HEK293 (cell line): ENCODE measurements around the gene DPYSL4.
"Not testable (repeated sequence)": the region's sequence is repeated elsewhere in the genome, so short reads cannot be mapped to it uniquely, and the experiment has no call there.

Experiments
- CTCF ChIA-PET: fragments of 350-600 bp; formaldehyde crosslinking; extraction: SDS; loops from one replicate; lab custom pipeline; 2021; ENCODE audit warnings: antibody characterized with exemption; lab: Yijun Ruan, JAX
- POLR2A ChIA-PET: fragments of 300-600 bp; formaldehyde crosslinking; extraction: SDS; loops from one replicate; lab custom pipeline; 2020; ENCODE audit warnings: antibody characterized with exemption, inconsistent platforms; lab: Yijun Ruan, JAX
- H3K27ac ChIP-seq: fragments of 200-500 bp; sonication (Bioruptor generic); 2 replicates; pipeline ENCODE4 v1.5.1; 2014; ENCODE audit warnings: low read depth, low read length, control low read depth, inconsistent platforms; ENCODE audit errors: extremely low read depth
- H3K36me3 ChIP-seq, 2 experiments: fragments of 200-500 bp in 1 of 2; sonication (Bioruptor generic) in 1 of 2; 1 replicate in 1 of 2; 2 replicates in 1 of 2; pipeline ENCODE4 v1.5.1; 2014 to 2017; ENCODE audit warnings: inconsistent platforms in 2 of 2, low read length in 2 of 2; ENCODE audit not compliant: control insufficient read depth in 2 of 2, insufficient read depth in 1 of 2
- H3K4me1 ChIP-seq: fragments of 200-500 bp; sonication (Bioruptor generic); 2 replicates; pipeline ENCODE4 v1.5.1; 2014; ENCODE audit warnings: mild to moderate bottlenecking, low read length, inconsistent platforms; ENCODE audit not compliant: control insufficient read depth, insufficient read depth
- H3K4me3 ChIP-seq: 2 replicates; pipeline ENCODE4 v1.5.1; 2011; ENCODE audit warnings: low read depth, mild to moderate bottlenecking, control low read depth, low read length, moderate library complexity
- H3K9me3 ChIP-seq: fragments of 200-500 bp; sonication (Bioruptor generic); 2 replicates; pipeline ENCODE4 v1.5.1; 2014; ENCODE audit warnings: low read depth, low read length, inconsistent platforms; ENCODE audit not compliant: control insufficient read depth, insufficient read depth
- GFI1B ChIP-seq: fragments of 450-650 bp; formaldehyde crosslinking; IDR thresholded peaks from 2 replicates; pipeline ENCODE4 v1.5.1; 2016; ENCODE audit warnings: missing biosample characterization, missing genetic modification characterization
- HOXA7 ChIP-seq: sonication (generic); formaldehyde crosslinking; IDR thresholded peaks from 2 replicates; pipeline ENCODE4 v1.8.1; 2022; ENCODE audit warnings: missing genetic modification reagents, borderline replicate concordance
- HOXC10 ChIP-seq: sonication (generic); formaldehyde crosslinking; IDR thresholded peaks from 2 replicates; pipeline ENCODE4 v1.8.1; 2023; ENCODE audit warnings: mild to moderate bottlenecking, missing genetic modification reagents
- MYNN ChIP-seq: fragments of 450-650 bp; formaldehyde crosslinking; IDR thresholded peaks from 2 replicates; pipeline ENCODE4 v1.5.1; 2016; ENCODE audit warnings: missing biosample characterization, missing genetic modification characterization, borderline replicate concordance
- REPIN1 ChIP-seq: fragments of 450-650 bp; formaldehyde crosslinking; IDR thresholded peaks from 2 replicates; pipeline ENCODE4 v1.5.1; 2017; ENCODE audit warnings: missing biosample characterization, missing genetic modification characterization, low read depth
- ZNF16 ChIP-seq: fragments of 450-650 bp; formaldehyde crosslinking; IDR thresholded peaks from 2 replicates; pipeline ENCODE4 v1.5.1; 2016; ENCODE audit warnings: low read depth, missing biosample characterization, missing genetic modification characterization
- ZNF292 ChIP-seq: fragments of 450-650 bp; formaldehyde crosslinking; IDR thresholded peaks from 2 replicates; pipeline ENCODE4 v1.5.1; 2016; ENCODE audit warnings: low read depth, missing biosample characterization, missing genetic modification characterization, borderline replicate concordance
- ZNF324 ChIP-seq: fragments of 450-650 bp; formaldehyde crosslinking; IDR thresholded peaks from 2 replicates; pipeline ENCODE4 v1.5.1; 2016; ENCODE audit warnings: missing biosample characterization, missing genetic modification characterization
- ZNF350 ChIP-seq: fragments of 450-650 bp; formaldehyde crosslinking; IDR thresholded peaks from 2 replicates; pipeline ENCODE4 v1.5.0; 2017; ENCODE audit warnings: missing biosample characterization, mild to moderate bottlenecking, missing genetic modification characterization
- ZNF404 ChIP-seq: fragments of 450-650 bp; formaldehyde crosslinking; IDR thresholded peaks from 2 replicates; pipeline ENCODE4 v1.5.1; 2017; ENCODE audit warnings: missing biosample characterization, missing genetic modification characterization
- ZNF514 ChIP-seq: fragments of 450-650 bp; formaldehyde crosslinking; IDR thresholded peaks from 2 replicates; pipeline ENCODE4 v1.5.1; 2016; ENCODE audit warnings: missing biosample characterization, missing genetic modification characterization
- ZNF530 ChIP-seq: fragments of 450-650 bp; formaldehyde crosslinking; IDR thresholded peaks from 2 replicates; pipeline ENCODE4 v1.5.1; 2016; ENCODE audit warnings: low read depth, missing biosample characterization, missing genetic modification characterization
- ZNF555 ChIP-seq: fragments of 450-650 bp; formaldehyde crosslinking; conservative IDR thresholded peaks from 2 replicates; pipeline ENCODE4 v1.5.1; 2017; ENCODE audit warnings: missing biosample characterization, mild to moderate bottlenecking, missing genetic modification characterization, inconsistent platforms
- ZNF558 ChIP-seq: fragments of 450-650 bp; formaldehyde crosslinking; IDR thresholded peaks from 2 replicates; pipeline ENCODE4 v1.5.1; 2016; ENCODE audit warnings: missing biosample characterization, missing genetic modification characterization
- ZNF585B ChIP-seq: fragments of 450-650 bp; formaldehyde crosslinking; IDR thresholded peaks from 2 replicates; pipeline ENCODE4 v1.5.1; 2016; ENCODE audit warnings: missing biosample characterization, missing genetic modification characterization
- ZNF626 ChIP-seq: fragments of 450-650 bp; sonication (Bioruptor Pico); formaldehyde crosslinking; IDR thresholded peaks from 2 replicates; pipeline ENCODE4 v1.5.1; 2018; ENCODE audit warnings: missing biosample characterization, missing genetic modification characterization, inconsistent platforms
- ZNF660 ChIP-seq: fragments of 450-650 bp; IDR thresholded peaks from 2 replicates; pipeline ENCODE4 v1.5.1; 2018; ENCODE audit warnings: missing biosample characterization, mild to moderate bottlenecking, missing genetic modification characterization
- ZNF677 ChIP-seq: fragments of 450-650 bp; IDR thresholded peaks from 2 replicates; pipeline ENCODE4 v1.5.0; 2018; ENCODE audit warnings: missing biosample characterization, mild to moderate bottlenecking, missing genetic modification characterization, moderate library complexity
- ZNF76 ChIP-seq: fragments of 450-650 bp; formaldehyde crosslinking; IDR thresholded peaks from 2 replicates; pipeline ENCODE4; 2016; ENCODE audit warnings: low read depth, missing biosample characterization, missing genetic modification characterization, borderline replicate concordance
- ZNF776 ChIP-seq: fragments of 450-650 bp; formaldehyde crosslinking; IDR thresholded peaks from 2 replicates; pipeline ENCODE4 v1.5.0; 2017; ENCODE audit warnings: missing biosample characterization, missing genetic modification characterization, borderline replicate concordance
- ZNF777 ChIP-seq: fragments of 450-650 bp; formaldehyde crosslinking; IDR thresholded peaks from 2 replicates; pipeline ENCODE4 v1.5.1; 2017; ENCODE audit warnings: missing biosample characterization, missing genetic modification characterization, borderline replicate concordance
- ZSCAN16 ChIP-seq: fragments of 450-650 bp; formaldehyde crosslinking; IDR thresholded peaks from 2 replicates; pipeline ENCODE4 v1.5.1; 2016; ENCODE audit warnings: missing biosample characterization, missing genetic modification characterization
- TF ChIP-seq, protein P1 (sequence below): fragments of 450-650 bp; formaldehyde crosslinking; IDR thresholded peaks from 2 replicates; pipeline ENCODE4 v1.5.1; 2016; ENCODE audit warnings: missing biosample characterization, missing genetic modification characterization
- TF ChIP-seq, protein P2 (sequence below): fragments of 450-650 bp; formaldehyde crosslinking; IDR thresholded peaks from 2 replicates; pipeline ENCODE4; 2016; ENCODE audit warnings: missing biosample characterization, missing genetic modification characterization
- TF ChIP-seq, protein P3 (sequence below): fragments of 450-650 bp; formaldehyde crosslinking; optimal IDR thresholded peaks from 2 replicates; pipeline ENCODE3; 2016; ENCODE audit warnings: missing biosample characterization, mild to moderate bottlenecking, missing genetic modification characterization

DPYSL4 gene

DNA sequence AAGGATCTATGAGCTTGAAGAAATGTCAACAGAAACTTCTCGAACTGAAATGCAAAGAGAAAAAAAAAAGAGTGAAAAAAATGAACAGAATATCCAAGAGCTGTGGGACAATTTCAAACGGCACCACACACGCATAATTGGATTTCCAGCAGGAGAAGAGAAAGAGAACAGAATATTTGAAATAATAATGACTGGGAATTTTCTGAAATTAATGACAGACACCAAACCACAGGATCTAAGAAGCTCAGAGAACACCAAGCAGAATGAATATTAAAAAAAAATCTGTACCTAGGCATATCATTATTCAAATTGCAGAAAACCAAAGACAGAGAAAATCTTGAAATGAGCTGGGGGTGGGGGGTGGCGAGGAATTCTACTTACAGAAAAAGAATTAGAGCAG, 27.2 kb downstream of the DPYSL4 start:
- Histone ChIP-seq H3K27ac (no peak overlapping the region), H3K9me3 (no peaks in the 10 kb centered on the region), H3K4me3 (no peak overlapping the region), H3K4me1 (no peaks in the 10 kb centered on the region), H3K36me3 (no peaks in the 10 kb centered on the region)
- TF ChIP-seq ZNF514 (tag by site-specific recombination) (no peak), ZNF558 (tag by site-specific recombination) (peak; percentile 95), GFI1B (tag by site-specific recombination) (no peak), ZNF292 (tag by site-specific recombination) (no peak), HOXA7 (CRISPR knock-in tag) (no peak), ZNF777 (no peak), ZNF626 (tag by site-specific recombination) (no peak)
- ChIA-PET CTCF (interaction anchor here (0.7 kb wide), 1 partner anchor 146 kb away, joined by 3 read pairs; no protein-coding TSS in a partner anchor), POLR2A (no interaction called here)

GRCh38 chr10:132216441-132216840, 29.7 kb downstream of the DPYSL4 start:
- H3K9me3 ChIP-seq, POLR2A ChIA-PET, H3K4me3 ChIP-seq, H3K4me1 ChIP-seq, H3K27ac ChIP-seq: not testable (repeated sequence)
- peak; percentile 96 for TF ChIP-seq ZNF585B (tag by site-specific recombination)
- TF ChIP-seq, all 188 proteins: peak for 1; not testable (repeated sequence) for 187
- CTCF ChIA-PET, H3K36me3 ChIP-seq: not testable (repeated sequence)

DNA sequence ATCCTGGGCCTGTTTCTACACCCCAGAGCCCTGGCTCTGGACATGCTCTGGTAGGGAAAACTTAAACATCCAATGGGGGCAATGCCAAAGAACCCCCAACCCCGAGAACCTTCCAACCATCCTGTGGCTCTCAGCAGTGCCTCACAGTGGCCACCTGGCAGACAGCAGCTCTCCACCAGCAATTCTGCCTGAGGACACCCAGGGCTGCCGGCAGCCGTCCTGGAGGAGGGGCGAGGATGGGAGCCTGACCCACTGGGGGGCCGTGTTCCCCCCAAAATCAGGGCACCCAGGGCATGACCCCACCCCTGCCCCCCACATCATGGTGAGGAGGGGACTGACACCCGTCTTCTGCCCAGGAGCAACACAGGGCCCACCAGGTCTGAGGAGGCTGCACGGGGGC, 32.7 kb downstream of the DPYSL4 start:
- Histone ChIP-seq H3K4me1 (no peaks in the 10 kb centered on the region), H3K27ac (no peak overlapping the region), H3K4me3 (no peak overlapping the region), H3K36me3 (no peaks in the 10 kb centered on the region), H3K9me3 (no peaks in the 10 kb centered on the region)
- CTCF ChIA-PET = no interaction called here
- TF ChIP-seq ZNF677 (no peak), ZNF776 (tag by site-specific recombination) (no peak), ZNF404 (tag by site-specific recombination) (no peak), ZSCAN16 (tag by site-specific recombination) (no peak), ZNF660 (no peak), MYNN (tag by site-specific recombination) (no peak), ZNF324 (no peak), ZNF16 (tag by site-specific recombination) (no peak), ZNF555 (tag by site-specific recombination) (no peak), ZNF514 (tag by site-specific recombination) (no peak), ZNF350 (tag by site-specific recombination) (no peak), HOXC10 (CRISPR knock-in tag) (no peak), ZNF292 (tag by site-specific recombination) (no peak), REPIN1 (tag by site-specific recombination) (no peak), ZNF530 (tag by site-specific recombination) (no peak), ZNF76 (tag by site-specific recombination) (no peak)
- TF ChIP-seq, protein P1, sequence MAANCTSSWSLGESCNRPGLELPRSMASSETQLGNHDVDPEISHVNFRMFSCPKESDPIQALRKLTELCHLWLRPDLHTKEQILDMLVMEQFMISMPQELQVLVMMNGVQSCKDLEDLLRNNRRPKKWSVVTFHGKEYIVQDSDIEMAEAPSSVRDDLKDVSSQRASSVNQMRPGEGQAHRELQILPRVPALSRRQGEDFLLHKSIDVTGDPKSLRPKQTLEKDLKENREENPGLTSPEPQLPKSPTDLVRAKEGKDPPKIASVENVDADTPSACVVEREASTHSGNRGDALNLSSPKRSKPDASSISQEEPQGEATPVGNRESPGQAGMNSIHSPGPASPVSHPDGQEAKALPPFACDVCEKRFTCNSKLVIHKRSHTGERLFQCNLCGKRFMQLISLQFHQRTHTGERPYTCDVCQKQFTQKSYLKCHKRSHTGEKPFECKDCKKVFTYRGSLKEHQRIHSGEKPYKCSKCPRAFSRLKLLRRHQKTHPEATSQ (tag by site-specific recombination) = no peak
- TF ChIP-seq, protein P2, sequence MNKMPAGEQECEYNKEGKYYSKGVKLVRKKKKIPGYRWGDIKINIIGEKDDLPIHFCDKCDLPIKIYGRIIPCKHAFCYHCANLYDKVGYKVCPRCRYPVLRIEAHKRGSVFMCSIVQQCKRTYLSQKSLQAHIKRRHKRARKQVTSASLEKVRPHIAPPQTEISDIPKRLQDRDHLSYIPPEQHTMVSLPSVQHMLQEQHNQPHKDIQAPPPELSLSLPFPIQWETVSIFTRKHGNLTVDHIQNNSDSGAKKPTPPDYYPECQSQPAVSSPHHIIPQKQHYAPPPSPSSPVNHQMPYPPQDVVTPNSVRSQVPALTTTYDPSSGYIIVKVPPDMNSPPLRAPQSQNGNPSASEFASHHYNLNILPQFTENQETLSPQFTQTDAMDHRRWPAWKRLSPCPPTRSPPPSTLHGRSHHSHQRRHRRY = no peak
- TF ChIP-seq, protein P3, sequence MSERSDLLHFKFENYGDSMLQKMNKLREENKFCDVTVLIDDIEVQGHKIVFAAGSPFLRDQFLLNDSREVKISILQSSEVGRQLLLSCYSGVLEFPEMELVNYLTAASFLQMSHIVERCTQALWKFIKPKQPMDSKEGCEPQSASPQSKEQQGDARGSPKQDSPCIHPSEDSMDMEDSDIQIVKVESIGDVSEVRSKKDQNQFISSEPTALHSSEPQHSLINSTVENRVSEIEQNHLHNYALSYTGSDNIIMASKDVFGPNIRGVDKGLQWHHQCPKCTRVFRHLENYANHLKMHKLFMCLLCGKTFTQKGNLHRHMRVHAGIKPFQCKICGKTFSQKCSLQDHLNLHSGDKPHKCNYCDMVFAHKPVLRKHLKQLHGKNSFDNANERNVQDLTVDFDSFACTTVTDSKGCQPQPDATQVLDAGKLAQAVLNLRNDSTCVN (tag by site-specific recombination) = no peak
- POLR2A ChIA-PET = no interaction called here
